GM21723 (cell line): ENCODE data around the gene USP32.
"Not testable (repeated sequence)": the region's sequence is repeated elsewhere in the genome, so short reads cannot be mapped to it uniquely, and the experiment has no call there.

Experiments used
- ATAC-seq: cut with Tn5 transposase; IDR thresholded peaks from one replicate; pipeline ENCODE4 v1.9.1; 2021; ENCODE audit warnings: mild to moderate bottlenecking, moderate library complexity; ENCODE audit not compliant: unreplicated experiment

USP32 gene, protein sequence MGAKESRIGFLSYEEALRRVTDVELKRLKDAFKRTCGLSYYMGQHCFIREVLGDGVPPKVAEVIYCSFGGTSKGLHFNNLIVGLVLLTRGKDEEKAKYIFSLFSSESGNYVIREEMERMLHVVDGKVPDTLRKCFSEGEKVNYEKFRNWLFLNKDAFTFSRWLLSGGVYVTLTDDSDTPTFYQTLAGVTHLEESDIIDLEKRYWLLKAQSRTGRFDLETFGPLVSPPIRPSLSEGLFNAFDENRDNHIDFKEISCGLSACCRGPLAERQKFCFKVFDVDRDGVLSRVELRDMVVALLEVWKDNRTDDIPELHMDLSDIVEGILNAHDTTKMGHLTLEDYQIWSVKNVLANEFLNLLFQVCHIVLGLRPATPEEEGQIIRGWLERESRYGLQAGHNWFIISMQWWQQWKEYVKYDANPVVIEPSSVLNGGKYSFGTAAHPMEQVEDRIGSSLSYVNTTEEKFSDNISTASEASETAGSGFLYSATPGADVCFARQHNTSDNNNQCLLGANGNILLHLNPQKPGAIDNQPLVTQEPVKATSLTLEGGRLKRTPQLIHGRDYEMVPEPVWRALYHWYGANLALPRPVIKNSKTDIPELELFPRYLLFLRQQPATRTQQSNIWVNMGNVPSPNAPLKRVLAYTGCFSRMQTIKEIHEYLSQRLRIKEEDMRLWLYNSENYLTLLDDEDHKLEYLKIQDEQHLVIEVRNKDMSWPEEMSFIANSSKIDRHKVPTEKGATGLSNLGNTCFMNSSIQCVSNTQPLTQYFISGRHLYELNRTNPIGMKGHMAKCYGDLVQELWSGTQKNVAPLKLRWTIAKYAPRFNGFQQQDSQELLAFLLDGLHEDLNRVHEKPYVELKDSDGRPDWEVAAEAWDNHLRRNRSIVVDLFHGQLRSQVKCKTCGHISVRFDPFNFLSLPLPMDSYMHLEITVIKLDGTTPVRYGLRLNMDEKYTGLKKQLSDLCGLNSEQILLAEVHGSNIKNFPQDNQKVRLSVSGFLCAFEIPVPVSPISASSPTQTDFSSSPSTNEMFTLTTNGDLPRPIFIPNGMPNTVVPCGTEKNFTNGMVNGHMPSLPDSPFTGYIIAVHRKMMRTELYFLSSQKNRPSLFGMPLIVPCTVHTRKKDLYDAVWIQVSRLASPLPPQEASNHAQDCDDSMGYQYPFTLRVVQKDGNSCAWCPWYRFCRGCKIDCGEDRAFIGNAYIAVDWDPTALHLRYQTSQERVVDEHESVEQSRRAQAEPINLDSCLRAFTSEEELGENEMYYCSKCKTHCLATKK (N-terminal part only)

DNA sequence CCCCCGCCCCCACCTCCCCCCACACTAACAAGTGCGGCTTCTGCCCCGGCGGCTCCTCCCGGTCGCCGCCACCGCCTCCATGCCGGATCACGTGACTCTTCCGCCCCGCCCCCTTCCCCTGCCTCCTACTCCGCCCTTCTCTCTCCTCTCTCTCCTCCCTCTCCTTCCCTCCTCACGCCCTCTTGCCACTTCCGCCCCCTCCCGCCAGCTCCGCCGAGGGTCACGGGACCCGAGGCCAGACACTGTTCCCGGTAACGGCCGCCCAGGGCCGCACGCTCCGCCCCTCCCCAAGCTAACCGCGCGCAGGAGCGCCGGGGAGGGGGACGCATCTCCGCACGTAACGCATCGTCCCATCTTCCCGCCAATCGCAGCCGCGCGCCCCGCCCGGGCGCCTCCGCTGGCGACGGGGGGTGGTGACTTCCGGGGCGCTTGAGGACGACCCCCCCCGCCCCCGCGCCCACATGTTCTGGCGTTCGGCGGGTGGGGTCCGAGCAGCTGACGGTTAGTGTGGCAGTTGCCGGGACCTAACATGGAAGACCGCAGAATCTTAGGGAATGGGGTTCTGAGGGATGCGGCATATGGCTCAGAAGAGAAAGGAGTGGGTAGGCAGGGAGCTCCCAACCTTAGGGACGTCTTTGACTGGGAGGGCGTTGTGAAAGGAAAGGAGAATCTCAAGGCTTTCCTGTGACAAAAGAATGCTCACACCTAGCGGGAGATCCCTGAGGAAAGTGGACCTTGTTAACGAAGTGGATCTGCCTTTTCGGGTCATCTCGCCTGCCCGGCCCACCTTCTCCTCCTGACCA lies at the start of gene USP32:
USP32 (minus strand) TSS at position 92 of the 803 bp plus-strand sequence. CDS start 194 bp downstream, outside the sequence.
- peak; percentile 74 for ATAC-seq

DNA sequence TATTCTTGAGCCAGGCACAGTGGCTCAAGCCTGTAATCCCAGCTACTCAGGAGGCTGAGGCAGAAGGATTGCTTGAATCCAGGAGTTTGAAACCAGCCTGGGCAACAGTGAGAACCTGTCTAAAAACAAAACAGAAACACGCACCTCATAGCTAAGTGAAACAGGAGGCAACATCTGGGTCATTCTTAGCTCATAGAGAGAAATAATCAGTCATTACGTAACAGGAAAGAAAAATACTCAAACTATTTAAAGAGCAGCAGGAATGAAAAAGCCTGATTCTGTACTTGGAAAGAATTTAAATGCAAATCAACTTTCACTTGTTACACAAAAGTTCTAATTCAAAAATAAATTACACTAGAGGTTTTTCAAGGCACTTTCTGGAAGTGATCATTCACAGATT lies 47.6 kb upstream of the USP32 start:
- ATAC-seq = no peak

DNA sequence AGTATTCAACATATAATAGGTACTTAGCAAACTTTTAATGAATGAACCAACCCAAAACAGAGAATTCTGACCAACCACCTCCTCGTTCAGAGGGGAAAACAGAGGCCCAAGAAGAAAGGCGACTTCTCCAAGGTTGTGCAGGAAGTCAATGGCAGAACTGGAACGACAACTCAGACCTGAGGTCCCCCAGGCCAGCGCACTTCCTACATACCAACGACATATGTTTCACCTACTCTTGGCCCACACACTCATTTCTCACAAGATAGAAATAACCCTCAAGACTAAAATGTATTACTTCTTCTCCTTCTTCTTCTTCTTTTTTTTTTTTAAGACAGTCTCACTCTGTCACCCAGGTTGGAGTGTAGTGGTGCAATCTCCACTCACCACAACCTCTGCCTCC lies 44.7 kb upstream of the USP32 start:
- no peak for ATAC-seq

DNA sequence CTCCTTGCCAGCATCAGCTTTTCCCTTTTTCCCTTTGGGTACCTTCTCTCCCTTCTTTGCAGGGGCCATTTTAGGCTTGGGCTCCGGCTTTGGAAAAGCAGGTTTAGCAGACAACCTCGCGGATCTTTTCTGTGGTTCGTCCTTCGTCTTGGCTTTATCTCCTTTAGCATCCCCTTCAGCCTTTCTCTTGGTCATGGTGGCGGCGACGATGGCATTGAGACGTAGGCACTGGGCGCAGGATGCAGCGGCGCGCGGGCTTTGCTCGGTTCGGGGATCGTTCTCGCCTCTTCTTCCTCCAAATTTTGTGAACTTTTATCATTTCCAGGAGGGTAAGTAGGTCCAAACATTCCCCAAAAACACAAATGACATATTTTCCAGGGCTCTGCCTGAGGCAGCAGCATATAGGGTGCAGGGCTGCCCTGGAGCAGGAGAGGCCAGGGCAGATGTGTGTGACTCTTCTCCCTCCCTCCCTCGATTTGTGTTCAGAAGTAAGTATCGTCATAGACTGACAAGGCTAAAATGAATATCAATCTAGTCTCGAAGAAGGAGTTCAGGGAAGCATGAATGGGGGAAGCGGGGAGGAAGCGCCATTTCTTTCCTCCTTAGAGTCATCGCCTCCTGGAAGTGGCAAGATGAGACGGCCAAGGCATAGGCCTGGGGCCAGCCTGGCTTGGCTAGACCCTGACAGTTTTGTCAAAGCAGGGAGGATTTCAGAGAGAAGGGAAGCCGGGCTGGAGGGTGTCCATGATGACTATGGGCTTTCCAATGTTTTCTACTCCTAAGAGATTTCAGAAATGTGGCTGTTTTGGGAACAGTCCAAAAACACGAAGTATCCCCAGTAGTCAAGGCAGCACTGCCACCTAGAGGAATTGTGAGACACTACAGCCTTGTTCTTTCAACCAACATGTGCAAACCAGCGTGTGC lies 43.6 kb upstream of the USP32 start:
- no peak for ATAC-seq

DNA sequence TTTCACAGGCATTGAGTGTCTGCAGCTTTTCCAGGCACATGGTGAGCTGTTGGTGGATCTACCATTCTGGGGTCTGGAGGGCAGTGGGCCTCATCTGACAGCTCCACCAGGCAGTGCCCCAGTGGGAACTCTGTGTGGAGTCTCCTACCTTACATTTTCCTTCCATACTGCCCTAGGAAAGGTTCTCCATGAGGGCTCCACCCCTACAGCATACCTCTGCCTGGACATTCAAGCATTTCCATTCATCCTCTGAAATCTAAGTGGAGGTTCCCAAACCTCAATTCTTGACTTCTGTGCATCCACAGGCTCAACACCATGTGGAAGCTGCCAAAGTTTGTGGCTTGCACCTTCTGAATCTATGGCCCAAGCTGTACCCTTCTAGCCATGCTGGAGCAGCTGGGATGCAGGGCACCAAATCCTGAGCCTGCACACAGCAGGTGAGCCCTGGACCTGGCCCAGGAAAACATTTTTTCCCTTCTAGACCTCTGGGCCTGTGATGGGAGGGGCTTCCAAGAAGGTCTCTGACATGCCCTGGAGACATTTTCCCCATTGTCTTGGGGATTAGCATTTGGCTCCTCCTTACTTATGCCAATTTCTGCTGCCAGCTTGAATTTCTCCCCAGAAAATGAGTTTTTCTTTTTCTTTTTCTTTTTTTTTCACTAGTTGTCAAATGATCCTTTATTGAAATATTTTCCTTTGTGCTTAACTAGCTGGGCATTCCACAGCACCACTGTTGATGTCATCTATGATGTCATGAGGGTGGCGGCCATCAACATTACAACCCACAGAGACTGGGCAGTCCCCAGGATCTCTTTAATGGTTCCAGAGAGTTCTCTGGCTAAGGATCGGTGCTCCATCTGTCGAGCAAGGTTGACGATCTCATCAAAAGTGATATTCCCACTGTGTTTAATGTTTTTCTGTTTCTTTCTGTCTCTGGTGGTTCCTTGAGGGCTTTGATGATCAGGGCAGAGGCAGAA lies 41.4 kb upstream of the USP32 start:
- ATAC-seq = not testable (repeated sequence)

DNA sequence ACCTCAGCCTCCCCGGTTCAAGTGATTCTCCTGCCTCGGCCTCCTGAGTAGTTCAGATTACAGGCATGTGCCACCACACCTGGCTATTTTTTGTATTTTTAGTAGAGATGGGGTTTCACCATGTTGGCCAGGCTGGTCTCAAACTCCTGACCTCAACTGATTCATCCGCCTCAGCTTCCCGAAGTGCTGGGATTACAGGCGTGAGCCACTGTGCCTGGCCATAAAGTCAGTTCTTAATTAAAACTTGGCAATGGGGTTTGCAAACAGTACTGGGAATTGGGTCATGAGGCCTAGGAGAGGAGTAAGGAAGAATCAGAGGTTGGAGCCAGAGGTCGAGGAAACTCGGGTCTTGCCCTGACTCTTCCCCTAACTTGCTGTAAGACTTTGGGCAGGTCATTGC lies 38.6 kb upstream of the USP32 start:
- ATAC-seq = not testable (repeated sequence)

DNA sequence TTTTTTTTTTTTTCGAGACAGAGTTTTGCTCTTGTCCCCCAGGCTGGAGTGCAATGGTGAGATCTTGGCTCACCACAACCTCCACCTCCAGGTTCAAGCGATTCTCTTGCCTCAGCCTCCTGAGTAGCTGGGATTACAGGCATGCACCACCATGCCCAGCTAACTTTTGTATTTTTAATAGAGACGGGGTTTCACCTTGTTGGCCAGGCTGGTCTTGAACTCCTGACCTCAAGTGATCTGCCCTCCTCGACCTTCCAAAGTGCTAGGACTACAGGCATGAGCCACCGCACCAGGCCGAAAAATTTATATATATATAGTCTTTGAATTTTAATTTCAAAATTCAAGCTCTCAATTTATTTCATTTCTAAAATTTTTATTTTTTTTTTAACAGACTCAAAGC lies 36.6 kb upstream of the USP32 start:
- not testable (repeated sequence) for ATAC-seq

DNA sequence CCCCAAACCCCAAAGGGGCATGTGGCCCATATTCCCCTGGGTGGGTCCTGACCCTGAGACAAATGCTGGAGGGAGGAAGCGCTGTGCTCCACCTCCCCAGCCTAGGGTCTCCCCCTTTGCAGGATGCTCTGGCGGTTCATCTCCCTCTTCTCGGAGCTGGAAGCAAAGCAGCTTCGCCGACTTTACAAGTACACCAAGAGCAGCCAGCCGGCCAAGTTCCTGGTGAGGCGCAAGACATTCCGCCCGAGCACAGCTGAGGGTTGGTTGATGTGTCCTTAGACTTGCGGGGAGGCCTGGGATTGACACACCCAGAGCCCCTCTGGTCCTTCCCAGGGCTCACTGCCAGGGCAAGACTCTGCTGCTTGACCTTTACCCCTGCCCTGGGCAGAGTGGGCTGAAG lies 34.7 kb upstream of the USP32 start:
- no peak for ATAC-seq

DNA sequence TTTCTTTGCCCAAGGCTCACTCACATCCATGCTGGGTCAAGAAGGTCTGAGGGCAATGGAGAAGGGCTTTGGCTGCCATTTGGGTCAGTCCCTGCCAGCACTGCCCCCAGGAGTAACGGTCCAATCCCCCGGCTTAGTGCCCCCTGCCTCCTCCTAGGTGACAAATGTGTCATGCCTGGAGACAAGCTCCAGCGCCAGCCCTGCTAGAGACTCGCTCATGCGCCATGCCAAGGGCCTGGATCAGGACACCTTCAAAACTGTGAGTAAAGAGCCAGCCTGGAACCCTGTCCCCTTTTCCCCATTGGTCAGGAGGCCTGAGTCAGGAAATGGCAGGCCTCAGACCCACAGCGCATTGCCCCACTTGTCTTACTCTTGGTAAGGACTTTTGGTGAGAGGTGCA lies 33.7 kb upstream of the USP32 start:
- ATAC-seq = no peak

DNA sequence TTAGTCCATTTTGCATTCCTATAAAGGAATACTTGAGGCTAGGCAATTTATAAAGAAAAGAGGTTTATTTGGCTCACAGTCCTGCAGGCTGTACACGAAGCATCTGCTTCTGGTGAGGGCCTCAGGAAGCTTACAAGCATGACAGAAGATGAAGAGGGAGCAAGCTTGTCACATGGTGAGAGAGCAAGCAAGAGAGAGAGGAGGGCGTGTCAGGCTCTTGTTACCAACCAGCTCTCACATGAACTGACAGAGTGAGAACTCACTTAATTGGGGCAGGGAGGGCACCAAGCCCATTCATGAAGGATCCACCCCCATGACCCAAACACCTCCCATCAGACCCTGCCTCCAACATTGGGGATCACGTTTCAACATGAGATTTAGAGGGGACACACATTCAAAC lies 31.9 kb upstream of the USP32 start:
- ATAC-seq = no peak

DNA sequence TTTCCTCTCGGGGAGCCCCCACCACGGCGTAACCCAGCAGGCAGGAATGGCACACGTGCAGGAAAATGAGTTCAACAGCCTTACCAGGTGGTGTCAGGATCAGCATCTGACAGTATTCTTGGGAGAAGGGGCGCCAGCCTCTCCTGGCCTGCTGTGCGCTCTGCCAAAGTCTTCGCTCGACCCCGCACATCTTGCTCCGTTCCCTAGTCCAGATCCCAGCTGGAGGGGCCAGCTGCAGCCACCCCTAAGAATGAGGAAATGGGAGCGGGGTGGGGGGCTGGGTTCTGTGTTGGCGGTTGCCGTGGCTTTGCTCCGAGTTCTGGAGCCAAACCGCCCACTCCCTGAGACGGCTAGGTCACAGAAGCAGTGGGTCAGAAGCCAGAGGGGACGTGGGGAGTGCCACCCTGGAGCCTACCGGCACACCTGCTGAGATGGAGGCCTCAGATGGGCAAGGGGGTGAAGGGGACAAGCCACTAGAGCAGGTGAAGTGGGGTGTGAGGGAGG lies 30.3 kb upstream of the USP32 start, which contains the start of gene CHCT1:
CHCT1 (plus strand) TSS at position 328 of the 504 bp plus-strand sequence; CDS start at position 432, 104 bp downstream.
- no peak for ATAC-seq

DNA sequence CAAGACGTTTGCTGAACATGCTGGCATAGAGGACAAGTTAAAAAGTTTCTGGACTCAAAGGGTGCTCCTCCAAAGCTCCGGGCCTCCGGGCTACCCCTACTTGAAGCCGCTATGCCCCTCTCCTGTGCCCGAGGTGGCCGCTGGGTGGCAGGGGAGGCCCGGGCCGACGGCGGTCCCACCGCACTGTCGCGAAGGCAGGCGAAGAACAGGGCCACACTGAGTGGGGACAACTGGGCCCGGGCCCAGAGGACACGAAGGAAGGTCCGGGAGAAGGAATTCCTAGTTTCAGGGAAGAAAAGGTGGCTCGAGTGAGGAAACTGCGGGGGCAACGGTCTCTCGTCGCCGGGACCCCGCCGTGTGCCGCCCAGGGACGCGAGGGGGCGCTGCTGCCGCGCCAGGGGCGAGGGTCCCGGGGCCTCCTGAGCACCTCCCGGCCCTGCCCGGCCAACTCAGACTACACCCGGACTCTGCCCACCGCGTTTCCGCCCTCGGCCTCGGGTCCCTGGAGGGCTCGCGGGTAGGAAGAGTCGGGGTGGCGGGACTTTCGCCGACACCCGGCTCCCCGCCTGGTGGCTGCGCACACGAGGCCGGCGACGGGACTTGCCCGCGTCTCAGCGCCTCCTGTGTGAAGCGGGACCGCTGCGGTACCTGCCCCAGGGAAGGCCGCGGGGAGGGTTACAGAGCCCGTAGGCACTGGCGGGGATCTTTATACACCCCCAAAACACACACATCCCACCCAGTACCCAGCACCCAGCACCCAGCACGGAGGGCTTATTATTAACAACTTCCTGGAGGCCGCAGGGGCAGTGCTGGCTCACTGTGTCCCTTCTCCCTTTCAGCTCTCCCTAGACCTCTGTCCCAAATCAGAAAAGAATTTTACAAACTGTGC lies 29.6 kb upstream of the USP32 start:
- ATAC-seq = peak; percentile 94

DNA sequence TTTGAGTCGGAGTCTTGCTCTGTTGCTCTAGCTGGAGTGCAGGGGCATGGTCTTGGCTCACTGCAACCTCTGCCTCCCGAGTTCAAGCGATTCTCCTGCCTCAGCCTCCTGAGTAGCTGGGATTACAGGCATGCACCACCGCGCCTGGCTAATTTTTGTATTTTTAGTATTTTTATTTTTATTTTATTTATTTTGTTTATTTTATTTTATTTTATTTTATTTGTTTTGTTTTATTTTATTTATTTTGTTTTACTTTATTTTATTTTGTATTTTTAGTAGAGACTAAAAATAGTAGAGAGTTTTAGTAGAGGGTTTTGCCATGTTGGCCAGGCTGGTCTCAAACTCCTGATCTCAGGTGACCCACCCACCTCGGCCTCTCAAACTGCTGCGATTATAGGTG lies 27.9 kb upstream of the USP32 start:
- not testable (repeated sequence) for ATAC-seq

DNA sequence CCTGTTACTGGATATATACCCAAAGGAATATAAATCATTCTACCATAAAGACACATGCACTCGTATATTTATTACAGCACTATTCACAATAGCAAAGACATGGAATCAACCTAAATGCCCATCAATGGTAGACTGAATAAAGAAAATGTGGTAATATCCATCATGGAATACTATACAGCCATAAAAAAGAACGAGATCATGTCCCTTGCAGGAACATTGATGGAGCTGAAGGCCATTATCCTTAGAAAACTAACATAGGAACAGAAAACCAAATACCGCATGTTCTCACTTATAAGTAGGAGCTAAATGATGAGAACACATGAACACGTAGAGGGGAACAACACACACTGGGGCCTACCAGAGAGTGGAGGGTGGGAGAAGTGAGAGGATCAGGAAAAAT lies 27.1 kb upstream of the USP32 start:
- ATAC-seq = not testable (repeated sequence)

DNA sequence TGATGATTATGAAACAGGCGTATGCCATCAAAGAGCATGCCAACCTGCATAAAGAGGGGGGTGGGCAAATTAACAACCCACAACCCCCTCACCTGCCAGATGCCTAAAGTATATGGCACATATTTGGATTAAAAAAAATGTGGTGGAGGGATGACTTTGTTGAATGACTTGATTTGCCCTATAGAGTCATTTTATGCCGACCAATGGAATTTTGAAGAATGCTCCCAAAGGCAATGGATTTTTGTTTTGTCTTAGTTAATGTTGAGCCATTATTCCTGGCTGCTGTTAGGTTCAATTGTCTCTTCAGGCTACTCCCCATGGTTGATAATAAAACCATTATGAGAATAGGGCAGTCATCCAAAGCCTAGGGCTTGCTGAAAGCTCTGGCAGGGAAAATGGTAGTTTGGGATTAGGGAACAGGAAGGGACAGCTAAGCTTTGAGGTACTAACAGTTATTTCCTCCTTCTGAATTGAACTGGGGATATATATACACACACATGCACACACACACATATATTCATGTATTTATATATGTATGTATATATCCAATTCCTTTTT lies 24.5 kb upstream of the USP32 start:
- no peak for ATAC-seq

DNA sequence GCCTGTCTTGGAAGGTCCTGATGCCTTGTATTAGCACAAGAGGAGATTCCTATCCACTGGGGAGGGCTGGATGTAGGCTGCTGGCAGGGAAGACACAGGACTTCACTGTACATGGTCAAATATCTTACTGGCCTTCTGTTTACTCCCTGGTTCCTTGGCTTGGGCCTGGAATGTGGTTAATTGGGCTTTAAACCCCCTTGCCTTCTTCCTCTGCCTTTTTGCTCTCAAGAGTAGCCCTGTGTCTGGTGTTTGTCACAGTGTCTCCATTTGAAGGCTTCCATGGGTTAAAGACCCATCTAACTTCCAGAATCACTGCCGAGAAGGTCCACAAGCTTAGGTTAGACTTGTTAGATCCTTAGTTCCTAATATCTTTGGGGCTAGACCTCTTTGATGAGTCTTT lies 23.2 kb upstream of the USP32 start:
- ATAC-seq = no peak
